Neural progenitor cell (in vitro differentiated cells): ENCODE data around the gene CELA2B. TPM values are rescaled to one million over a fixed set of nuclear protein-coding genes. Genes with fewer than 3 reads are reported as not detected.

Source experiments
- DNase-seq: peaks from one replicate; pipeline ENCODE4 v3.0.0-alpha.2; 2016; ENCODE audit warnings: low spot score
- H2AFZ ChIP-seq: fragments of 200-600 bp; sonication (generic); replicated peaks from 2 replicates; pipeline ENCODE4 v1.6.1; 2016; ENCODE audit warnings: antibody characterized with exemption
- H3F3A ChIP-seq: fragments of 200-600 bp; sonication (generic); 2 replicates; pipeline ENCODE4 v1.6.1; 2016; ENCODE audit warnings: antibody characterized with exemption, low read depth
- H3K27ac ChIP-seq: fragments of 200-600 bp; sonication (generic); 2 replicates; pipeline ENCODE4 v1.5.1; 2016; ENCODE audit warnings: mild to moderate bottlenecking
- H3K27me3 ChIP-seq: fragments of 200-600 bp; sonication (generic); 2 replicates; pipeline ENCODE4 v1.6.1; 2016; ENCODE audit warnings: mild to moderate bottlenecking, moderate library complexity
- H3K36me3 ChIP-seq: fragments of 200-600 bp; sonication (generic); 2 replicates; pipeline ENCODE4 v1.5.1; 2016
- H3K4me1 ChIP-seq: fragments of 200-600 bp; sonication (generic); 2 replicates; pipeline ENCODE4 v1.6.1; 2016; ENCODE audit warnings: mixed run types
- H3K4me2 ChIP-seq: fragments of 200-600 bp; sonication (generic); 2 replicates; pipeline ENCODE4 v1.6.1; 2016
- H3K4me3 ChIP-seq: fragments of 200-600 bp; sonication (generic); 2 replicates; pipeline ENCODE4 v1.5.1; 2016
- H3K79me2 ChIP-seq: fragments of 200-600 bp; sonication (generic); 2 replicates; pipeline ENCODE4 v1.6.1; 2016; ENCODE audit warnings: low read depth
- H3K9ac ChIP-seq: fragments of 200-600 bp; sonication (generic); 2 replicates; pipeline ENCODE4 v1.6.1; 2016
- H3K9me3 ChIP-seq: fragments of 200-600 bp; sonication (generic); 2 replicates; pipeline ENCODE4 v1.5.1; 2016; ENCODE audit warnings: low read depth
- H4K20me1 ChIP-seq: fragments of 200-600 bp; sonication (generic); 2 replicates; pipeline ENCODE4 v1.6.1; 2016; ENCODE audit warnings: low read depth
- H3K27ac Mint-ChIP-seq: 3 replicates; pipeline ENCODE4 v1.8.0; 2021; ENCODE audit warnings: mixed read lengths
- H3K27me3 Mint-ChIP-seq: 2 replicates; pipeline ENCODE4 v1.8.0; 2022; ENCODE audit warnings: low read depth, mild to moderate bottlenecking, inconsistent platforms, moderate library complexity, mixed read lengths; ENCODE audit not compliant: insufficient read depth
- H3K36me3 Mint-ChIP-seq: 3 replicates; pipeline ENCODE4 v1.8.0; 2021; ENCODE audit warnings: mixed read lengths
- H3K4me1 Mint-ChIP-seq: 3 replicates; pipeline ENCODE4 v1.8.0; 2021; ENCODE audit warnings: mixed read lengths
- H3K4me3 Mint-ChIP-seq: 3 replicates; pipeline ENCODE4 v1.8.0; 2021; ENCODE audit warnings: mild to moderate bottlenecking, moderate library complexity, mixed read lengths
- H3K9me3 Mint-ChIP-seq: 3 replicates; pipeline ENCODE4 v1.8.0; 2020; ENCODE audit warnings: mixed read lengths
- EZH2 ChIP-seq: fragments of 200-600 bp; sonication (generic); IDR thresholded peaks from 2 replicates; pipeline ENCODE4 v1.6.1; 2017; ENCODE audit warnings: antibody characterized with exemption, mild to moderate bottlenecking, moderate library complexity
- EZH2phosphoT487 ChIP-seq: fragments of 200-600 bp; sonication (generic); IDR thresholded peaks from 2 replicates; pipeline ENCODE4 v1.6.1; 2017; ENCODE audit warnings: antibody characterized with exemption
- total RNA-seq: library from RNA; depleted of rRNA; stranded (reverse); fragments of >200 nt; gene quantifications from 2 replicates; pipeline ENCODE4 v1.2.3, GENCODE V29; 2015; ENCODE audit warnings: low replicate concordance
- TF ChIP-seq, protein P1 (sequence below): fragments of 200-600 bp; sonication (generic); IDR thresholded peaks from 2 replicates; pipeline ENCODE4 v1.5.1; 2017; ENCODE audit warnings: antibody characterized with exemption, mild to moderate bottlenecking

CELA2B gene
- total RNA-seq, 1 donor from 2014 or later, result not detected

- no peak overlapping the region for H2AFZ ChIP-seq
- H3F3A ChIP-seq, result no peaks in the 10 kb centered on the region
- no peaks in the 10 kb centered on the region for H3K9me3 Mint-ChIP-seq
- H3K9ac ChIP-seq, result no peak overlapping the region
- no peaks in the 10 kb centered on the region for H3K9me3 ChIP-seq
- H3K4me3 ChIP-seq, result no peak overlapping the region
- H3K4me1 Mint-ChIP-seq, result peaks cover 2% of the 10 kb centered on the region
- H3K4me1 ChIP-seq, result no peaks in the 10 kb centered on the region
- TF ChIP-seq EZH2phosphoT487 (no peak), EZH2 (no peak)
- TF ChIP-seq, protein P1, sequence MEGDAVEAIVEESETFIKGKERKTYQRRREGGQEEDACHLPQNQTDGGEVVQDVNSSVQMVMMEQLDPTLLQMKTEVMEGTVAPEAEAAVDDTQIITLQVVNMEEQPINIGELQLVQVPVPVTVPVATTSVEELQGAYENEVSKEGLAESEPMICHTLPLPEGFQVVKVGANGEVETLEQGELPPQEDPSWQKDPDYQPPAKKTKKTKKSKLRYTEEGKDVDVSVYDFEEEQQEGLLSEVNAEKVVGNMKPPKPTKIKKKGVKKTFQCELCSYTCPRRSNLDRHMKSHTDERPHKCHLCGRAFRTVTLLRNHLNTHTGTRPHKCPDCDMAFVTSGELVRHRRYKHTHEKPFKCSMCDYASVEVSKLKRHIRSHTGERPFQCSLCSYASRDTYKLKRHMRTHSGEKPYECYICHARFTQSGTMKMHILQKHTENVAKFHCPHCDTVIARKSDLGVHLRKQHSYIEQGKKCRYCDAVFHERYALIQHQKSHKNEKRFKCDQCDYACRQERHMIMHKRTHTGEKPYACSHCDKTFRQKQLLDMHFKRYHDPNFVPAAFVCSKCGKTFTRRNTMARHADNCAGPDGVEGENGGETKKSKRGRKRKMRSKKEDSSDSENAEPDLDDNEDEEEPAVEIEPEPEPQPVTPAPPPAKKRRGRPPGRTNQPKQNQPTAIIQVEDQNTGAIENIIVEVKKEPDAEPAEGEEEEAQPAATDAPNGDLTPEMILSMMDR, result no peak
- no peak overlapping the region for H3K27ac ChIP-seq
- peaks cover 18% of the 10 kb centered on the region for H3K27me3 Mint-ChIP-seq
- H4K20me1 ChIP-seq, result no peaks in the 10 kb centered on the region
- H3K79me2 ChIP-seq, result no peaks in the 10 kb centered on the region
- H3K4me2 ChIP-seq, result no peak overlapping the region
- no peaks in the 10 kb centered on the region for H3K36me3 ChIP-seq
- no peaks in the 10 kb centered on the region for H3K36me3 Mint-ChIP-seq
- DNase-seq, result no peak
- H3K27me3 ChIP-seq, result no peaks in the 10 kb centered on the region
- H3K27ac Mint-ChIP-seq, result peak overlapping the region; percentile 93
- H3K4me3 Mint-ChIP-seq, result no peak overlapping the region
Measured at GRCh38 chr1:15449567-15449966, 26.3 kb upstream of the CELA2B start.

GRCh38 chr1:15451014-15451722, 24.7 kb upstream of the CELA2B start:
- no peak overlapping the region for H3K9ac ChIP-seq
- H3K4me1 Mint-ChIP-seq, result peaks cover 9% of the 10 kb centered on the region
- no peak overlapping the region for H3K4me3 Mint-ChIP-seq
- no peaks in the 10 kb centered on the region for H3K36me3 Mint-ChIP-seq
- H3K9me3 ChIP-seq, result no peaks in the 10 kb centered on the region
- no peaks in the 10 kb centered on the region for H3F3A ChIP-seq
- H3K4me3 ChIP-seq, result no peak overlapping the region
- H3K36me3 ChIP-seq, result no peaks in the 10 kb centered on the region
- peaks cover 12% of the 10 kb centered on the region for H3K27me3 Mint-ChIP-seq
- no peak for TF ChIP-seq EZH2
- TF ChIP-seq, protein P1, result no peak
- no peak for TF ChIP-seq EZH2phosphoT487
- H4K20me1 ChIP-seq, result no peaks in the 10 kb centered on the region
- no peaks in the 10 kb centered on the region for H3K4me1 ChIP-seq
- H3K27ac ChIP-seq, result no peak overlapping the region
- no peak overlapping the region for H2AFZ ChIP-seq
- DNase-seq, result no peak
- no peaks in the 10 kb centered on the region for H3K79me2 ChIP-seq
- no peak overlapping the region for H3K4me2 ChIP-seq
- no peaks in the 10 kb centered on the region for H3K9me3 Mint-ChIP-seq
- no peaks in the 10 kb centered on the region for H3K27me3 ChIP-seq
- no peak overlapping the region for H3K27ac Mint-ChIP-seq

GRCh38 chr1:15452216-15452615, 23.7 kb upstream of the CELA2B start:
- H3K27me3 ChIP-seq, result no peaks in the 10 kb centered on the region
- H3K4me2 ChIP-seq, result no peak overlapping the region
- no peak overlapping the region for H3K27ac ChIP-seq
- Mint-ChIP-seq H3K4me1 (peaks cover 16% of the 10 kb centered on the region), H3K9me3 (no peaks in the 10 kb centered on the region), H3K4me3 (no peak overlapping the region), H3K36me3 (no peaks in the 10 kb centered on the region), H3K27ac (no peak overlapping the region), H3K27me3 (peaks cover 10% of the 10 kb centered on the region)
- TF ChIP-seq, protein P1, result no peak
- no peak for TF ChIP-seq EZH2phosphoT487
- TF ChIP-seq EZH2, result no peak
- no peaks in the 10 kb centered on the region for H4K20me1 ChIP-seq
- H3K36me3 ChIP-seq, result no peaks in the 10 kb centered on the region
- no peak overlapping the region for H3K9ac ChIP-seq
- H3K79me2 ChIP-seq, result no peaks in the 10 kb centered on the region
- no peaks in the 10 kb centered on the region for H3F3A ChIP-seq
- H3K4me1 ChIP-seq, result no peaks in the 10 kb centered on the region
- no peaks in the 10 kb centered on the region for H3K9me3 ChIP-seq
- no peak for DNase-seq
- H2AFZ ChIP-seq, result no peak overlapping the region
- no peak overlapping the region for H3K4me3 ChIP-seq
